Testis (tissue), 2 donors: ENCODE measurements around the gene NAA16.

Experiments
- POLR2A ChIP-seq: fragments of 450-650 bp; IDR thresholded peaks from one replicate; pipeline ENCODE4 v1.6.1; 2017; ENCODE audit warnings: antibody characterized with exemption, mild to moderate bottlenecking, moderate library complexity
- TF ChIP-seq, protein P1 (sequence below), 3 experiments: fragments of 450-650 bp in 2 of 3; fragments of 200-600 bp in 1 of 3; sonication (generic) in 1 of 3; IDR thresholded peaks; one replicate each; pipeline ENCODE4 v1.5.1; 2016 to 2019; ENCODE audit warnings: antibody characterized with exemption in 3 of 3, mild to moderate bottlenecking in 2 of 3, moderate library complexity in 1 of 3

- TF ChIP-seq POLR2A = no peak
- TF ChIP-seq, protein P1, sequence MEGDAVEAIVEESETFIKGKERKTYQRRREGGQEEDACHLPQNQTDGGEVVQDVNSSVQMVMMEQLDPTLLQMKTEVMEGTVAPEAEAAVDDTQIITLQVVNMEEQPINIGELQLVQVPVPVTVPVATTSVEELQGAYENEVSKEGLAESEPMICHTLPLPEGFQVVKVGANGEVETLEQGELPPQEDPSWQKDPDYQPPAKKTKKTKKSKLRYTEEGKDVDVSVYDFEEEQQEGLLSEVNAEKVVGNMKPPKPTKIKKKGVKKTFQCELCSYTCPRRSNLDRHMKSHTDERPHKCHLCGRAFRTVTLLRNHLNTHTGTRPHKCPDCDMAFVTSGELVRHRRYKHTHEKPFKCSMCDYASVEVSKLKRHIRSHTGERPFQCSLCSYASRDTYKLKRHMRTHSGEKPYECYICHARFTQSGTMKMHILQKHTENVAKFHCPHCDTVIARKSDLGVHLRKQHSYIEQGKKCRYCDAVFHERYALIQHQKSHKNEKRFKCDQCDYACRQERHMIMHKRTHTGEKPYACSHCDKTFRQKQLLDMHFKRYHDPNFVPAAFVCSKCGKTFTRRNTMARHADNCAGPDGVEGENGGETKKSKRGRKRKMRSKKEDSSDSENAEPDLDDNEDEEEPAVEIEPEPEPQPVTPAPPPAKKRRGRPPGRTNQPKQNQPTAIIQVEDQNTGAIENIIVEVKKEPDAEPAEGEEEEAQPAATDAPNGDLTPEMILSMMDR (IDR thresholded peaks at IDR 0.05) = no peak
Observed at GRCh38 chr13:41407380-41407779, 96.3 kb downstream of the NAA16 start.
